HEK293 (cell line): ENCODE measurements around the gene CLIC4.

Source experiments
- KLF1 ChIP-seq: fragments of 450-650 bp; formaldehyde crosslinking; IDR thresholded peaks from 2 replicates; pipeline ENCODE4 v1.5.1; 2016; ENCODE audit warnings: missing biosample characterization, missing genetic modification characterization
- SETDB1 ChIP-seq: IDR thresholded peaks from one replicate; pipeline ENCODE4 v1.6.1; 2017; ENCODE audit warnings: mild to moderate bottlenecking, low read length, moderate library complexity, mixed read lengths; ENCODE audit not compliant: insufficient read length
- WT1 ChIP-seq: fragments of 450-650 bp; formaldehyde crosslinking; IDR thresholded peaks from 2 replicates; pipeline ENCODE4 v1.5.1; 2016; ENCODE audit warnings: missing biosample characterization, missing genetic modification characterization
- YY2 ChIP-seq: fragments of 450-650 bp; formaldehyde crosslinking; IDR thresholded peaks from 2 replicates; pipeline ENCODE4 v1.5.1; 2016; ENCODE audit warnings: missing biosample characterization, missing genetic modification characterization
- ZBTB8A ChIP-seq: fragments of 450-650 bp; formaldehyde crosslinking; IDR thresholded peaks from 2 replicates; pipeline ENCODE4 v1.5.1; 2016; ENCODE audit warnings: missing biosample characterization, missing genetic modification characterization
- ZNF10 ChIP-seq: fragments of 450-650 bp; formaldehyde crosslinking; IDR thresholded peaks from 2 replicates; pipeline ENCODE4 v1.5.1; 2017; ENCODE audit warnings: missing biosample characterization, missing genetic modification characterization
- ZNF16 ChIP-seq: fragments of 450-650 bp; formaldehyde crosslinking; IDR thresholded peaks from 2 replicates; pipeline ENCODE4 v1.5.1; 2016; ENCODE audit warnings: low read depth, missing biosample characterization, missing genetic modification characterization
- ZNF169 ChIP-seq: fragments of 450-650 bp; formaldehyde crosslinking; IDR thresholded peaks from 2 replicates; pipeline ENCODE4 v1.5.1; 2016; ENCODE audit warnings: missing biosample characterization, missing genetic modification characterization
- ZNF175 ChIP-seq: fragments of 450-650 bp; formaldehyde crosslinking; IDR thresholded peaks from 2 replicates; pipeline ENCODE4 v1.5.1; 2016; ENCODE audit warnings: missing biosample characterization, missing genetic modification characterization
- ZNF19 ChIP-seq: fragments of 450-650 bp; formaldehyde crosslinking; IDR thresholded peaks from 2 replicates; pipeline ENCODE4; 2016; ENCODE audit warnings: missing biosample characterization, missing genetic modification characterization, low read depth
- ZNF324 ChIP-seq: fragments of 450-650 bp; formaldehyde crosslinking; IDR thresholded peaks from 2 replicates; pipeline ENCODE4 v1.5.1; 2016; ENCODE audit warnings: missing biosample characterization, missing genetic modification characterization
- ZNF391 ChIP-seq: fragments of 450-650 bp; formaldehyde crosslinking; IDR thresholded peaks from 2 replicates; pipeline ENCODE4 v1.5.1; 2016; ENCODE audit warnings: low read depth, missing biosample characterization, missing genetic modification characterization, borderline replicate concordance
- ZNF423 ChIP-seq: fragments of 450-650 bp; formaldehyde crosslinking; IDR thresholded peaks from 2 replicates; pipeline ENCODE4 v1.5.1; 2016; ENCODE audit warnings: missing biosample characterization, missing genetic modification characterization
- ZNF473 ChIP-seq: fragments of 450-650 bp; formaldehyde crosslinking; IDR thresholded peaks from 2 replicates; pipeline ENCODE4 v1.5.1; 2017; ENCODE audit warnings: missing biosample characterization, missing genetic modification characterization
- ZNF571 ChIP-seq: fragments of 450-650 bp; formaldehyde crosslinking; IDR thresholded peaks from 2 replicates; pipeline ENCODE4 v1.5.0; 2017; ENCODE audit warnings: missing biosample characterization, missing genetic modification characterization
- ZNF600 ChIP-seq: fragments of 450-650 bp; formaldehyde crosslinking; IDR thresholded peaks from 2 replicates; pipeline ENCODE4 v1.5.1; 2016; ENCODE audit warnings: missing biosample characterization, missing genetic modification characterization
- ZNF629 ChIP-seq: fragments of 450-650 bp; formaldehyde crosslinking; IDR thresholded peaks from 2 replicates; pipeline ENCODE4 v1.5.1; 2017; ENCODE audit warnings: missing biosample characterization, missing genetic modification characterization
- TF ChIP-seq, protein P1 (sequence below): fragments of 450-650 bp; formaldehyde crosslinking; IDR thresholded peaks from 2 replicates; pipeline ENCODE4 v1.5.1; 2016; ENCODE audit warnings: missing biosample characterization, missing genetic modification characterization
- TF ChIP-seq, protein P2 (sequence below): fragments of 450-650 bp; formaldehyde crosslinking; IDR thresholded peaks from 2 replicates; pipeline ENCODE4 v1.5.1; 2017; ENCODE audit warnings: missing biosample characterization, missing genetic modification characterization
- TF ChIP-seq, protein P3 (sequence below): fragments of 450-650 bp; formaldehyde crosslinking; conservative IDR thresholded peaks from 2 replicates; pipeline ENCODE4 v1.5.1; 2016; ENCODE audit warnings: low read depth, missing biosample characterization, missing genetic modification characterization
- TF ChIP-seq, protein P4 (sequence below): fragments of 450-650 bp; formaldehyde crosslinking; IDR thresholded peaks from 2 replicates; pipeline ENCODE4 v1.5.1; 2016; ENCODE audit warnings: missing biosample characterization, missing genetic modification characterization
- TF ChIP-seq, protein P5 (sequence below): fragments of 450-650 bp; formaldehyde crosslinking; IDR thresholded peaks from 2 replicates; pipeline ENCODE4 v1.5.1; 2016; ENCODE audit warnings: missing biosample characterization, missing genetic modification characterization, low read depth
- TF ChIP-seq, protein P6 (sequence below): fragments of 450-650 bp; formaldehyde crosslinking; IDR thresholded peaks from 2 replicates; pipeline ENCODE4 v1.5.1; 2016; ENCODE audit warnings: missing biosample characterization, missing genetic modification characterization

The CLIC4 gene

DNA sequence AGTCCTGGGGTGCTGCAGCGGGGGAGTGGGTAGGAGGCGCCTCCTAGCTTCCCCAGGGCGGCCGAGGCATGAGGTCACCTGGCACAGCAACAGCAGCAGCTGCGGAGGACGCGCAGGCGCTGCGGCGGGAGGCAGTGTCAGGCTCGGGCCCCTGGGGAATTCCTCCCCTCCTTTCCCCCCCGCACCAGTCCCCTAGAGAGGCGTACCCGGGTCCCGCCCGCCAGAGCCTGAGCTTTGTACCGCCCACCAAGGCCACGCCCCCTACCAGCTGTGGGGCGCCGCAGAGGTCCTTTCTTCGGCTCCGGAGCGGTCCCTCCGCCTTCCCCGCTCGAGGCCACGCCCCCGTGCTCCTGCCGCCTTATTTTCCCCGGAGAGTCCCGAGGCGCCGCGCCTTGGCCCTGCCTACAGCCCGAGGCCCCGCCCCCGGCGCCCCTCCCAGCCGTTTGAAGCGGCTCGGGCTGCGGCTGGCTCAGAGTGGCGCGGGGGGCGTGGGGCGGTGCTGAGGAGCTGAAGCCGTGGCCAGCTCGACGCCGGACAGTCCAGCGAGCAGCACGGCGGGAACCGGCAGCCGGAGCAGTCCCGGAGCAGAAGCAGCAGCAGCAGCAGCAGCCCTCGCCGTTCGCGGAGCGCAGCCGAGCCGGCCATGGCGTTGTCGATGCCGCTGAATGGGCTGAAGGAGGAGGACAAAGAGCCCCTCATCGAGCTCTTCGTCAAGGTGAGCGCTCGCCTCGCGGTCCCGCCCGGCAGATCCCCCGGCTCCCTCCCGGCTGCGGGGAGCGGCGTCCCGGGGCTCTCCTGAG is at the start of gene CLIC4 (continued):
- TF ChIP-seq, protein P1, sequence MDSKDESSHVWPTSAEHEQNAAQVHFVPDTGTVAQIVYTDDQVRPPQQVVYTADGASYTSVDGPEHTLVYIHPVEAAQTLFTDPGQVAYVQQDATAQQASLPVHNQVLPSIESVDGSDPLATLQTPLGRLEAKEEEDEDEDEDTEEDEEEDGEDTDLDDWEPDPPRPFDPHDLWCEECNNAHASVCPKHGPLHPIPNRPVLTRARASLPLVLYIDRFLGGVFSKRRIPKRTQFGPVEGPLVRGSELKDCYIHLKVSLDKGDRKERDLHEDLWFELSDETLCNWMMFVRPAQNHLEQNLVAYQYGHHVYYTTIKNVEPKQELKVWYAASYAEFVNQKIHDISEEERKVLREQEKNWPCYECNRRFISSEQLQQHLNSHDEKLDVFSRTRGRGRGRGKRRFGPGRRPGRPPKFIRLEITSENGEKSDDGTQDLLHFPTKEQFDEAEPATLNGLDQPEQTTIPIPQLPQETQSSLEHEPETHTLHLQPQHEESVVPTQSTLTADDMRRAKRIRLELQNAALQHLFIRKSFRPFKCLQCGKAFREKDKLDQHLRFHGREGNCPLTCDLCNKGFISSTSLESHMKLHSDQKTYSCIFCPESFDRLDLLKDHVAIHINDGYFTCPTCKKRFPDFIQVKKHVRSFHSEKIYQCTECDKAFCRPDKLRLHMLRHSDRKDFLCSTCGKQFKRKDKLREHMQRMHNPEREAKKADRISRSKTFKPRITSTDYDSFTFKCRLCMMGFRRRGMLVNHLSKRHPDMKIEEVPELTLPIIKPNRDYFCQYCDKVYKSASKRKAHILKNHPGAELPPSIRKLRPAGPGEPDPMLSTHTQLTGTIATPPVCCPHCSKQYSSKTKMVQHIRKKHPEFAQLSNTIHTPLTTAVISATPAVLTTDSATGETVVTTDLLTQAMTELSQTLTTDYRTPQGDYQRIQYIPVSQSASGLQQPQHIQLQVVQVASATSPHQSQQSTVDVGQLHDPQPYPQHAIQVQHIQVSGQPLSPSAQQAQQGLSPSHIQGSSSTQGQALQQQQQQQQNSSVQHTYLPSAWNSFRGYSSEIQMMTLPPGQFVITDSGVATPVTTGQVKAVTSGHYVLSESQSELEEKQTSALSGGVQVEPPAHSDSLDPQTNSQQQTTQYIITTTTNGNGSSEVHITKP (tag by site-specific recombination), result peak; percentile 80
- no peak for TF ChIP-seq ZNF16 (tag by site-specific recombination)
- TF ChIP-seq YY2, result no peak
- TF ChIP-seq ZNF169 (tag by site-specific recombination), result no peak
- TF ChIP-seq ZNF473 (tag by site-specific recombination), result no peak
- peak; percentile 93 for TF ChIP-seq ZNF629 (tag by site-specific recombination)
- peak; percentile 20; the same call in 1 of the 2 replicates for TF ChIP-seq ZNF391 (tag by site-specific recombination)
- TF ChIP-seq ZNF423 (tag by site-specific recombination), result peak; percentile 100
- TF ChIP-seq, protein P2, sequence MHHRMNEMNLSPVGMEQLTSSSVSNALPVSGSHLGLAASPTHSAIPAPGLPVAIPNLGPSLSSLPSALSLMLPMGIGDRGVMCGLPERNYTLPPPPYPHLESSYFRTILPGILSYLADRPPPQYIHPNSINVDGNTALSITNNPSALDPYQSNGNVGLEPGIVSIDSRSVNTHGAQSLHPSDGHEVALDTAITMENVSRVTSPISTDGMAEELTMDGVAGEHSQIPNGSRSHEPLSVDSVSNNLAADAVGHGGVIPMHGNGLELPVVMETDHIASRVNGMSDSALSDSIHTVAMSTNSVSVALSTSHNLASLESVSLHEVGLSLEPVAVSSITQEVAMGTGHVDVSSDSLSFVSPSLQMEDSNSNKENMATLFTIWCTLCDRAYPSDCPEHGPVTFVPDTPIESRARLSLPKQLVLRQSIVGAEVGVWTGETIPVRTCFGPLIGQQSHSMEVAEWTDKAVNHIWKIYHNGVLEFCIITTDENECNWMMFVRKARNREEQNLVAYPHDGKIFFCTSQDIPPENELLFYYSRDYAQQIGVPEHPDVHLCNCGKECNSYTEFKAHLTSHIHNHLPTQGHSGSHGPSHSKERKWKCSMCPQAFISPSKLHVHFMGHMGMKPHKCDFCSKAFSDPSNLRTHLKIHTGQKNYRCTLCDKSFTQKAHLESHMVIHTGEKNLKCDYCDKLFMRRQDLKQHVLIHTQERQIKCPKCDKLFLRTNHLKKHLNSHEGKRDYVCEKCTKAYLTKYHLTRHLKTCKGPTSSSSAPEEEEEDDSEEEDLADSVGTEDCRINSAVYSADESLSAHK (tag by site-specific recombination), result peak; percentile 73
- TF ChIP-seq ZNF175 (tag by site-specific recombination), result no peak
- peak; percentile 100 for TF ChIP-seq WT1 (tag by site-specific recombination)
- TF ChIP-seq ZBTB8A (tag by site-specific recombination), result peak; percentile 92
- TF ChIP-seq, protein P3, sequence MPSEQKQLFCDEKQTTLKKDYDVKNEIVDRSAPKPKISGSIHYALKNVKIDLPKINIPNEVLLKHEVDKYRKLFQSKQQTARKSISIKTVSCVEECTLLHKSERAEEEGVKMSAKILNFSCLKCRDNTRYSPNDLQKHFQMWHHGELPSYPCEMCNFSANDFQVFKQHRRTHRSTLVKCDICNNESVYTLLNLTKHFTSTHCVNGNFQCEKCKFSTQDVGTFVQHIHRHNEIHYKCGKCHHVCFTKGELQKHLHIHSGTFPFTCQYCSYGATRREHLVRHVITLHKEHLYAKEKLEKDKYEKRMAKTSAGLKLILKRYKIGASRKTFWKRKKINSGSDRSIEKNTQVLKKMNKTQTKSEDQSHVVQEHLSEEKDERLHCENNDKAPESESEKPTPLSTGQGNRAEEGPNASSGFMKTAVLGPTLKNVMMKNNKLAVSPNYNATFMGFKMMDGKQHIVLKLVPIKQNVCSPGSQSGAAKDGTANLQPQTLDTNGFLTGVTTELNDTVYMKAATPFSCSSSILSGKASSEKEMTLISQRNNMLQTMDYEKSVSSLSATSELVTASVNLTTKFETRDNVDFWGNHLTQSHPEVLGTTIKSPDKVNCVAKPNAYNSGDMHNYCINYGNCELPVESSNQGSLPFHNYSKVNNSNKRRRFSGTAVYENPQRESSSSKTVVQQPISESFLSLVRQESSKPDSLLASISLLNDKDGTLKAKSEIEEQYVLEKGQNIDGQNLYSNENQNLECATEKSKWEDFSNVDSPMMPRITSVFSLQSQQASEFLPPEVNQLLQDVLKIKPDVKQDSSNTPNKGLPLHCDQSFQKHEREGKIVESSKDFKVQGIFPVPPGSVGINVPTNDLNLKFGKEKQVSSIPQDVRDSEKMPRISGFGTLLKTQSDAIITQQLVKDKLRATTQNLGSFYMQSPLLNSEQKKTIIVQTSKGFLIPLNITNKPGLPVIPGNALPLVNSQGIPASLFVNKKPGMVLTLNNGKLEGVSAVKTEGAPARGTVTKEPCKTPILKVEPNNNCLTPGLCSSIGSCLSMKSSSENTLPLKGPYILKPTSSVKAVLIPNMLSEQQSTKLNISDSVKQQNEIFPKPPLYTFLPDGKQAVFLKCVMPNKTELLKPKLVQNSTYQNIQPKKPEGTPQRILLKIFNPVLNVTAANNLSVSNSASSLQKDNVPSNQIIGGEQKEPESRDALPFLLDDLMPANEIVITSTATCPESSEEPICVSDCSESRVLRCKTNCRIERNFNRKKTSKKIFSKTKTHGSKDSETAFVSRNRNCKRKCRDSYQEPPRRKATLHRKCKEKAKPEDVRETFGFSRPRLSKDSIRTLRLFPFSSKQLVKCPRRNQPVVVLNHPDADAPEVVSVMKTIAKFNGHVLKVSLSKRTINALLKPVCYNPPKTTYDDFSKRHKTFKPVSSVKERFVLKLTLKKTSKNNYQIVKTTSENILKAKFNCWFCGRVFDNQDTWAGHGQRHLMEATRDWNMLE (tag by site-specific recombination), result no peak
- peak; percentile 55; the same call in 1 of the 2 replicates for TF ChIP-seq ZNF10 (tag by site-specific recombination)
- TF ChIP-seq, protein P4, sequence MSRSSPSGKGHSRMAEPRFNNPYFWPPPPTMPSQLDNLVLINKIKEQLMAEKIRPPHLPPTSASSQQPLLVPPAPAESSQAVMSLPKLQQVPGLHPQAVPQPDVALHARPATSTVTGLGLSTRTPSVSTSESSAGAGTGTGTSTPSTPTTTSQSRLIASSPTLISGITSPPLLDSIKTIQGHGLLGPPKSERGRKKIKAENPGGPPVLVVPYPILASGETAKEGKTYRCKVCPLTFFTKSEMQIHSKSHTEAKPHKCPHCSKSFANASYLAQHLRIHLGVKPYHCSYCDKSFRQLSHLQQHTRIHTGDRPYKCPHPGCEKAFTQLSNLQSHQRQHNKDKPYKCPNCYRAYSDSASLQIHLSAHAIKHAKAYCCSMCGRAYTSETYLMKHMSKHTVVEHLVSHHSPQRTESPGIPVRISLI (tag by site-specific recombination), result no peak
- TF ChIP-seq, protein P5, sequence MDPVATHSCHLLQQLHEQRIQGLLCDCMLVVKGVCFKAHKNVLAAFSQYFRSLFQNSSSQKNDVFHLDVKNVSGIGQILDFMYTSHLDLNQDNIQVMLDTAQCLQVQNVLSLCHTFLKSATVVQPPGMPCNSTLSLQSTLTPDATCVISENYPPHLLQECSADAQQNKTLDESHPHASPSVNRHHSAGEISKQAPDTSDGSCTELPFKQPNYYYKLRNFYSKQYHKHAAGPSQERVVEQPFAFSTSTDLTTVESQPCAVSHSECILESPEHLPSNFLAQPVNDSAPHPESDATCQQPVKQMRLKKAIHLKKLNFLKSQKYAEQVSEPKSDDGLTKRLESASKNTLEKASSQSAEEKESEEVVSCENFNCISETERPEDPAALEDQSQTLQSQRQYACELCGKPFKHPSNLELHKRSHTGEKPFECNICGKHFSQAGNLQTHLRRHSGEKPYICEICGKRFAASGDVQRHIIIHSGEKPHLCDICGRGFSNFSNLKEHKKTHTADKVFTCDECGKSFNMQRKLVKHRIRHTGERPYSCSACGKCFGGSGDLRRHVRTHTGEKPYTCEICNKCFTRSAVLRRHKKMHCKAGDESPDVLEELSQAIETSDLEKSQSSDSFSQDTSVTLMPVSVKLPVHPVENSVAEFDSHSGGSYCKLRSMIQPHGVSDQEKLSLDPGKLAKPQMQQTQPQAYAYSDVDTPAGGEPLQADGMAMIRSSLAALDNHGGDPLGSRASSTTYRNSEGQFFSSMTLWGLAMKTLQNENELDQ (tag by site-specific recombination), result no peak
- TF ChIP-seq ZNF600 (tag by site-specific recombination), result peak; percentile 58
- TF ChIP-seq, protein P6, sequence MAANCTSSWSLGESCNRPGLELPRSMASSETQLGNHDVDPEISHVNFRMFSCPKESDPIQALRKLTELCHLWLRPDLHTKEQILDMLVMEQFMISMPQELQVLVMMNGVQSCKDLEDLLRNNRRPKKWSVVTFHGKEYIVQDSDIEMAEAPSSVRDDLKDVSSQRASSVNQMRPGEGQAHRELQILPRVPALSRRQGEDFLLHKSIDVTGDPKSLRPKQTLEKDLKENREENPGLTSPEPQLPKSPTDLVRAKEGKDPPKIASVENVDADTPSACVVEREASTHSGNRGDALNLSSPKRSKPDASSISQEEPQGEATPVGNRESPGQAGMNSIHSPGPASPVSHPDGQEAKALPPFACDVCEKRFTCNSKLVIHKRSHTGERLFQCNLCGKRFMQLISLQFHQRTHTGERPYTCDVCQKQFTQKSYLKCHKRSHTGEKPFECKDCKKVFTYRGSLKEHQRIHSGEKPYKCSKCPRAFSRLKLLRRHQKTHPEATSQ, result peak; percentile 35; the same call in 1 of the 2 replicates
- TF ChIP-seq SETDB1, result no peak
- TF ChIP-seq ZNF571 (tag by site-specific recombination), result no peak
- no peak for TF ChIP-seq ZNF19 (tag by site-specific recombination)
- peak; percentile 99 for TF ChIP-seq KLF1 (tag by site-specific recombination)
- peak; percentile 86 for TF ChIP-seq ZNF324 (tag by site-specific recombination)
